NCI-H82 treated with DMSO at 0.1 percent for 48 hours (cell line): ENCODE results near the gene ARVCF.

Experiments used
- DNase-seq: peaks from one replicate; lab custom pipeline; 2025; ENCODE audit not compliant: unreplicated experiment; lab: John Stamatoyannopoulos, UW

ARVCF gene

DNA sequence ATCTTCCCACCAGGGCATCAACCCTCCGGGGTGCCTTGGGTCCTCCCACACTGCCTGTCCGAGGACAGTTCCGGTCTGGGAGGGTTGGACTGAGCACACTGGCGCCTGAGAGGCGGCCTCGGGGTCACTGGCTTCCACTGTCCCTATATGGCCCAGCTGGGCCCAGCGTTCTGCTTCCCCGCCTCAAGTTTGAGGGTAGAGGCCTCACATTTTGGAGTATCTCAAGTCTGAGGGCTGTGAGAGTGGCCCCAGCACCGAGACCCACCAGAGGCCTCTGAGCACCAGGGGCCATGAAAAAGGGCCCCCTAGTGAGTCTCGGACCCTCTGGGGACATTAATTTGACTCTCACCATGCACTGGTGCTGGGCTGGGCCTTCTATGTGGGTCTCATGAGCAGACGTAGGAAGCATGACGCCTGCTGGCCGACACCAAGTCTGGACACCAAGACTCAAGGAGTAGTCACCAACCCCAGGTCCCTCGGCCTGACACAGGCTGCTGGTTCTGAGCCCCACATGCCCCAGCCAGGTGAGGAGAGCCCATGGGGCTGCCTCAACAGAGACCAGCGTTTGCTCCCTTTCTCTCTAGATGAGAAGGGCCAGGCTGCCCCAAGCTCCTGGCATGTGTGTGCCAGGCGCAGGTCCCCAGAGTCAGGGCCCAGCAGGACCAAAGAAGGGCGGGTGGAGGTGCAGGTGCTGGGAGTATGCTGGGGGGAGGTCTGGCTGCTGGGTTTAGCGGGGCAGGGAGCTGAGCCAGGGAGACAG is 27.5 kb downstream of the ARVCF start:
- DNase-seq, result no peak

DNA sequence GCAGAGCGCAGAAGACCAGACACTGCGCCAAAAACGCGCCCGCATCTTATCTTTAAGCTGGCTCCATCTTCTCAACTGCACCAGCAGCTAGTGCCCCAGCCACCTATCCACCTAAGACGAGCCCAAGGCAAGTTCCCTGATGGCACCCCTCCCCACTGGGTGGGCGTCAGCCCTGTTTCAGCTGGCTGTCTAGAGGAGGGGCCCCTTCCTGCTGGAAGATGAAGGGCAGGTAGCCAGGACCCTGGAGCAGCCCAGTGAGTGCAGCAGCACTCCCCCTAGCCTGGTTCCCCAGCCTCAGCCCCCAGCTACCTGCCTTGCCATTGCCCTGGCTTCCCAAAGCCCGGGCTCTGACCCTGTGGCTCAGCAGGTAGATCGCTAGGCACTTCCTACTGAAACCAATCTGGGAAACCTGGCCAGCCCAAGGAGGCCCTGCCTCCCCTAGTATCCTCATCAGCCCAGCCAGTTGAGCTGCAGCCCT is 28.3 kb downstream of the ARVCF start:
- no peak for DNase-seq

DNA sequence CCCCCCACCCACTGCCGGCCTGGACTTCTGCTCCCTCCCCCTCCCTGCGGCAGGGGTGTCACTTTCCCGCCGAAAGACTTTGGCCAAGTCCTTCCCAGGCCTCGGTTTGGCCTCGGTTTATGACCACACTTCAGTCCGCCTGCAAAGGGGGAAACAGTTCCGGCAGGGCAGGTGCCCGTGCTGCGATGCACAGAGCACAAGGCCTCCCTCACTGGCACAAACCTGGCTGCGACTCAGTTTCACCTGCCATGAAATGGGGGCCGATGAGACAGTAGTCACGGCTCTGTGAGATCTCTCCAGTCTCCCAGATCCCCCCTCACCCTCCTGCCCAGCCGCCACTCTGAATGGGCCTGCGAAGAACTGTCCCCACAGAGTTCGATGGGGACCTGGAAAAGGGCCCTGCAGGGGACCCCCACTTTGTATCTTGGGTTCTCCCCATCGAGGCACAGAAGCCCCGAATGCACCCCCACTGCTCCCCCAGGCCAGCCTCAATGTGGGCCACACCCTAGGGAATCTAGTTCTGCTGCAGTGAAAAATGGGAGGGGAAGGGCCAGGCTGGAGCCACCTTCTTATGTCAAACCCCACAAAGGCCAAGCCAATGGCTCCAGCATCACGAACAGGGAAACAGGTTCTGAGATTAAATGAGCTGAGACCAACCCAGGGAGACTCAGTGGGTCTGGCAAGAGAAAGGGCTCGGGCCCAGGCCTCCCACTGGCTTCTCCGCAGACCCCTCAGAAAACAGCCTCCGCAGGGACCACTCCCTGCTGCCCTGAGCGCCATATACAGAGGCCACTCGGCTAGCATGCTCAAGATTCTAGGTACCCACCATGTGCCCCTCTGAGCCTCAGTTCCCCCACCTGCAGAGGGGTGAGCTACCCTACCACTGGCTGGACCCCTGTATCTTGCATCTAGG is 29.0 kb downstream of the ARVCF start:
- DNase-seq, result no peak

DNA sequence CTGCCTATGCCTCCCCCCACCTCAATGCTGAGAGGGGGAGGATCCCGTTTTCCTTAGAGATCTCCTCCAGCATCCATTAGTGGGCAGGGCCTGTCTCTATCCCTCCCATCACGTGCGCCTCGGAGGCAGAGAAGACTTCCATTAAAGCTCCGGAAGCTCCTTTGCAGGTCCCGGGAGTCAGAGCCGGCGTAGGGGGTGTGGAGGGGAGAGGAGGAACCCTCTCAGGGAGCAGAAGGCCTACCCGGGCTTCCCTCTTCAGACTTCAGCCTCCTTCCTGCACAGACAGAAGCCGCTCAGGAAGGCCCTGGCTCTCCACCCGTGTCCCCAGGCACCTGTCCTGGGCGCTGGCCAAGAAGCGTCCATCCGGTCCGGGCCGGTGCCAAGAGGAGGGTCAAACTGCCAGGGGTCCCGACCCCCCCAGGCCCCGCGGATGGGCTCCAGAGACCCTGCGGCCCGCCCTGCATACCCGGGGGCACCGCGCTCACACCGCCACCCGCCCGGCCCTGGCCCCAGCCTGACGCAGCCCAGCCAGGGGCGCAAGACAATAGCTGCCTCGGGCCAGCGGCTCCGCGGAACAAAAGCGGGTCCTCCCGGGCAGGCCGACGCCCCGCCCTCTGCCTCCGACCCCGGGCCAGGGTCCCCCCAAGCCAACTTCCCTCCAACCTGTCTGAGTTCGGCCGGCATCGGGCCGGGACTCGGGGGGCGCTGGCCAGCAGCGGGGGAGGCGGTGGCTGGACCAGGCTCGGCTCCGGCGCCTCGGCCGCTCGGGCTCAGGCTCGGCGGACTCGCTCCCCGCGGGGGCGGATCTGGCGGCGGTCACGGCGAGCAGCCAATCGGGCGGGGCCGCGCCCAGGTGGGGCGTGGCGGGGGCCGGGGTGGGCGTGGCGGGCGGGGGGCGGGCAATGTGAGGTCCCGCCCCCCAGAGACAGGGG is 29.9 kb downstream of the ARVCF start:
- peak; percentile 16 for DNase-seq

DNA sequence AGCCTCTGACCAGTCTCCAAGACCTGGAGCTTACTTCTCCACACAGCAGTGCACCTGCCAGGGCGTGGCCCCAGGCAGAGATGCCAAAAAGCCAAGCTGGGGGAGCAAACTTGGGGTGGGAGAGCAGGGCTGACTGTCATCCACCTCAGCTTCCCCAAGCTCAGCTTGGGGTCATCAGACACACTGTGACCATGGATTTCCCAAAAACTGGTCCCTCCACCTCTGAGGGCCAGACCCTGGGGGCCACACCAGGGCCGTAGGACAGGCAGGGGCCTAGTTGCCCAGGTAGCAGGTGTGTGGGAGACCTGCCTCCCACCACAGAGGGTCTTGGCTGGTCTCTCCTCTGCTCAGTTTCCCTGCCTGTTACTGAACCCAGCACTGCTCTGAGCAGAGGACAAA is 30.6 kb downstream of the ARVCF start:
- no peak for DNase-seq

DNA sequence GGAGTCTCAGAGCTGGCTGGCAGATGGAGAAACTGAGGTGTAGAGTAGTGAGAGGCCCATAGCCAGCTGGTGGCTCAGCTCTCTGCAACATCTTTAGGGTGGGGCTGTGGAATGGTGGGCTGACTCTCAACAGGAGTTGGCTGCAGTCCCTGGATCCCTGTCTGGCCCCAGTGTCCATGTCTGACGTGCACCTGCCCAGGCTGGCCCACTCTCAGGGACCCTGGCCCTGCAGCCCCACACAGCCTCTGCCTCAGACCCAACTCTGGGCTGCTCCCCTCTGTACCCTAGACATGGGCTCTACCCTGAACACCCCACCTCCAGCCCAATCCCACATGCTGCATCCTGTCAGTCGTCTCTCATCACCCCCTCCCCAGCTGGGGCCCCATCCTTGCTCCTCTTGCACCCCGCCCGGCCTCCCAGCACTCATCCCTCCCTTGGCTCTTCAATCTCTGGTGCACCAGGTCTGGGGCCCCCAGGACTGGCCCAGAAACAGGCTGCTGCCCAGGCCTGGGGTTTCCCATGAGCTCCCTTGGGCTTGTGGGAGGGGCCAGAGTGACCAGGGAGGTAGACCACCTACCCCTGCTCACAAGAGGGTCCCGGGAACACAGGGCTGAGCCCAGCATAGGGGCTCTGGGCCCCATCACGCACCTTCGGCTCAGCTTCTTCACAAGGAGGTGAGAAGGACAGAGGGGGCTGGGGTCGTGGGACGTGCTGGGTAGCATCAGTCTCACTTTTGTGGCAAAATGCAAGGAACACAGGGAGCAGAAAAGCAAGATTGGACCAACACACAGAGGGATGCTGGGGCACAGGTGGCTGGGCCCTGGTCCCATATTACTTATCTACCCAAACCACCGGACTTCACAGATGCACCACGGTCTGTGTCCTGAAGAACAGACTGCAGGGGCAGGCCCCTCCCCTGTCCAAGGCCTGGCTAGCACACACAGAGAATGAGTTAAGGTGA is 31.5 kb downstream of the ARVCF start:
- no peak for DNase-seq

DNA sequence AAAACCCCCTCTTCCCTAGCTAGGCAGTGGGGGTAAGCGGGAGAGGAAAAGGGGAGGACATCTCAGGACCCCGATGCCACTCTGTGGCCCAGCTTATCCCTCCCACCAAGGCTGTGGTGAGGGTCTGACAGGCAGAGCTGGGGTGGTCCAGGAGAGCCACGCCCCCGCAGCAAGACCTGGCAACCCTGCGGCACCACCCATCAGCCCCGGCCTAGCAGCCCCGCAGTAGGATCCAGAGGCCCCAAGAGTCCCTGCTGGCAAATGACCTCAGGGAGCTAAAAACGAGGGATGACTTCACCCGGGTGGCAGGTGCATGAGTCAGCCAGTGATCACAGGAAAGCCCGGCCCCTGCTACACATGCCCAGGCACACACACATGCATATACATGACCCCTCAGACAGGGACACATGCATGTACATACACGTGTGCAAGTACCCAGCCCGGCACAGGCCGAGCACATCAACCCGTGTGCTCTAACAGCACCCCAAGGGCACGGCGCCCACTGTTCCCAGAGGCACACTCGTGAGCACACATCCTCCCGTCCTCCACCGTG is 32.3 kb downstream of the ARVCF start:
- DNase-seq, result no peak

DNA sequence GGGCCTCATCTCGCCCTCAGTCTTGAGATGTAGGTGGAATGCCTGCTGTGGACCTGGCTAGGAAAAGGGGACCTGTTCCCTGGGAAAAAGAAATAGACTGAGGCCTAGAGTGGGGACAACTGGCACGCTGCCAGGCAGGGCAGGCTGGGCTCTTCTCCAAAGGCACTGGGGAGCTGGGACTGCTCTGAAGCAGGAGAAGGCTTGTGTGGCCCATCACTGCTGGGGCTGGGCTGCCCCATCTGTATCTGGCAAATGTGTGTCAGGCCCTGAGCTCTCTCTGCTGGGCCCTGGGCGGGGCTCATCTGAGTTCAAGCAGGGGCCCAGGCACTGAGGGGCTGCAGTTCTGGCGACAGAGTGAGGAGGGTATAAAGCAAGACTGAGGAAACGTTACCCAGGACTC is 32.9 kb downstream of the ARVCF start:
- DNase-seq, result no peak

DNA sequence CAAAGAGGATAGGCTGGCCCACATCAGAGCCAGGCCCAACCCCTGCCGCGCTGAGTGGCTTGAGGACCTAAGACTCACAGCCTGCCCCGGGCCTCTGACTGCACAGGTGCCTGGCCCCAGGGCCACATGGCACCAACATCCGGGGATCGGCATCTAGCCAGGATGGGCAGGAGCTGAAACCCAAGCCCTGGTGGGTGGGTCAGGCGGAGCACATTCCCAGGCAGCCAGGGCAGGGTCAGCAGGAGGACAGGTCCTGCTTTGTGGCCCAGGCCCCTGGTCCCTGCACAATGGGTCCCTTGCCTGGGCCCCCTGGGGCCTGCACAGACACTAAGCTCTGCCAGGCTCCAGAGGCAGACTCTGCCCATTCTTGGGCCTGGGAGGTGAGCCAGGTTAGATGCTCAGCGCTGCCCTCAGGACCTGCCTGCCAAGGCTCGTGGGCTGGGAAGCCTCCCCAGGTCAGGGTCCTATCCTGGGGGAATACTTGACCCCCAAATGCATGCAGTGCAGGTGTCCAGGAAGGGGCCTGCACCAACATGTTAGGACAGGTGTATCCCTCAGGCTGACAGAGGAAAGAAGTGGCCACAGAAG is 33.5 kb downstream of the ARVCF start:
- DNase-seq, result no peak

DNA sequence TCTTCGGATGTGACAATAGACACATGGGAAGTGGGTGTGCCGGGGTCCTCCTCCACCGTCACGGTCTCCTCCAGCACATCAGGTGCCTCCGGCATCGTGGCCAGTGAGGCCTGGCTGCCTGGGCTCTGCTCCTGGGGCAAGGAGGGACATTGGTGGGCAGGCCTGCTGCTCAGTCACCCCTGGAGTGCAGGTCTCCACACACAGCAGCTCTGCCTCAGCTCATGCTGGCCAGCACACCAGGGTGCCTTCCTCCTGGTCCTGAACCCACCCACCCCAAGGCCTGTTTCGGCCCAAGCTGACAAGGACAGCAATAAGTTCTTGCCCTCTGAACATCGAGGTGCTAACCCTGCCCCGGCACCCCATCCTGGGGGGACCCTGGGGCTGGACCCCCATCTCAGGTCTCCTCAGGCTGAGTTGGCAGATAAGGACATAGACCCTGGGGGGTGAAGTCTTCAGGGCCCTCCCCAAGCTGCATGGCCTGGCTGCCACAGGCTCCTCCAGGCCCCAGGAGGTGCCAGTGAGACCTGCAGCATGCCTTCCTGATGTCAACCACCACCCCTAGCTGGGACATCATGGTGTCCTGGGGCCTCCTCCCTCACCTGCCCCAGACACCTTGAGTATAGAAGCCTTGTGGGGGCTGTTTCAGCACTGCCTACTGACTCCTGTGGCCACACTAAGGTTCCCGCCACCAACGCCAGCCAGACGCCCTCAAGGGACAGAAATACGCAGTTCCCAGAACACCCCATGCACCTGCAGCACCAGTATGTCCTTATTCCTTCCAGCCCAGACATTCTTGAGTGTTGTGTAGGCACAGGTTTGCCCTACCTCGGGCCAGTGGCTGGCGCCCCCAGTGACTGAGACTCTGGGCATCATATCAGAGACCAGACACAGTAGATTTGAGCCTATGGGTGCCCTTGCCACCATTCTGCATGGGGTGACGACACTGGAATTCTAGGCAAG is 34.4 kb downstream of the ARVCF start:
- no peak for DNase-seq

DNA sequence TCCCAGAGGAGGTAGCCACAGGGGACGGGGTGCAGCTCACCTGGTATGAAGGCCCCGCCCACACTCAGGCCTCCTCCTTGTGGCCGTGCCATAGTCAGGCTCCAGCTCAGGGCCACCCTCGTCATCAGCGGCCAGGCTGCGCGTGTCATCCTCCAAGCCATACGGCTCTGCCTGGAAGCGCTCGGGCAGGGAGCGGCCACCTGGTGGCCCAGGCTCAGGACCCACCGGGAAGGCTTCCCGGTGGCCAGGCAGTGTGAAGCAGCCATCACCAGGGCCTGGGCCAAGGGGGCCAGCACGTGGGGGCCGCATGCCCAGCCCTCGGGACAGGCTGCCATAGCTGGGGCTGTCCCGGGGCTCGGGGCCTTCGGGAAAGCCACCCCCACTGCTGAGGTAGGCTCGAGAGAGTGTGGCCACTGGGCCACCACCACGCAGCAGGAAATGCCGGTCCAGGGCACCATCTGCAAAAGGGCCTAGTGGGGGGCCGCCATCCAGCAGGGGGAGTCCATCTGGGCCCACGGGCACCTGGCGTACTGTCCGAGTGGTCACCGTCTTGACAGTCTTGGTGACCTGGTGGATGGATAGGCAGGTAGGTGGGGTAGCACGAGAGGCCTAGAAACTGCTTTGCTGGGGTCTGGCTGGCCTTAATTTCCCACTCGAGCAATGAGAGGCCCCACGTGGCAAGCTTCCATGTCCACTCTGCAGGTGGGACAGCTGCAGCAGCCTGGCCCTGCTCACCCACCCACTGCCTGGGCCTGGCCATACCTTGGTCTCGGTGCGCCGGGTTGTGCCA is 35.3 kb downstream of the ARVCF start:
- DNase-seq, result no peak

DNA sequence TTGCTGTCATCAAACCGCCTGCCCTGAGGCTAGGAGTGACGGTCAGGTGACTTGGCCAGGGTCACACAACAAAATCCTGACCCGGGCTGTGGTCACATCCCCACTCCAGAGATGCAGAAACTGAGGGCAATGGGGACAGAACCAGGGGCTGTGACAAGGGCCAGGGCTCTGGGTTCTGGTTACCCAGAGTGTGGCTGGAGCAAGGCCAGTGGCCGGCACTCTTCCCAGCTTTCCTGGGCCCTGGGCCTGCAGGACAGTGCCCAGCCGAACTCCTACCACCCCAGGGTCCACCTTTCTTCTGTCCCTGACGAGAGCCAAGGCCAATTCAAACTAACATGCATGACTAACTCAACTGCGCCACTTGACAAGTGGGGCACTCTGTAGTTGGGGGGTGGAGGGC is 35.9 kb downstream of the ARVCF start:
- DNase-seq, result no peak

DNA sequence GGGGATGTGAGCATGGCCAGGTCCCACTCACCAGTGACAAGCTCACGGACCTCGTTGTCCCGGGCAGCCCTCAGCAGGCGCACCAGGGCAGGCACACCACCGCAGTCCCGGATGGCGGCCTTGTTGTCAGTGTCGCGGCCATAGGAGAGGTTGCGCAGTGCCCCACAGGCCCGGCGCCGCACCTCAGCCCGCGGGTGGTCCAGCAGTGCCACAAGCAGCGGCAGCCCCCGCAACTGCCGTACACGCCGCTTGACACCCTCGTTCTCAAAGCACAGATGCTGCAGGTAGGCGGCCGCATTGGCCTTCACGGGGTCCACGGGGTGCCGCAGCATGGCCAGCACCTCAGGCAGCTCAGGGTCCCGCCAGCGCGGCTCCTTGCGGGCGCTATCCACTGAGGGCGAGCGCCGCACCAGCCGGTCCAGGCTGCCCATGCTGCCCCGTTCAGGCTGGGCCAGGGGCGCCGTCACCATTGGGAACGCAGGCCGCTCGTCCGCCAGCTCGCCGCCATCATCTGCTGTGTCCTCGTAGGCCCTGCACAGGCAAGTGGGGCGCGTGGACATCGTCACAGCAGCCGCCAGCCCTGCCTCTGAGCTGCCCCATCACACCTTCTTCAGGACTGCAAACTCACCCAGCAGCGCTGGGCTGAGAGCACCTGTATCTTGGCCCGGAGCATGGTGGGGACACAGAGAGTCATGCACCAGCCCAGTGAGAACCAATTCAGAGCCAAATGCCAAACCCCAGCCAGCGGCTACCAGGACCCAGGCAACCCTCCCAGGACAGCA is 36.7 kb downstream of the ARVCF start:
- DNase-seq, result no peak

DNA sequence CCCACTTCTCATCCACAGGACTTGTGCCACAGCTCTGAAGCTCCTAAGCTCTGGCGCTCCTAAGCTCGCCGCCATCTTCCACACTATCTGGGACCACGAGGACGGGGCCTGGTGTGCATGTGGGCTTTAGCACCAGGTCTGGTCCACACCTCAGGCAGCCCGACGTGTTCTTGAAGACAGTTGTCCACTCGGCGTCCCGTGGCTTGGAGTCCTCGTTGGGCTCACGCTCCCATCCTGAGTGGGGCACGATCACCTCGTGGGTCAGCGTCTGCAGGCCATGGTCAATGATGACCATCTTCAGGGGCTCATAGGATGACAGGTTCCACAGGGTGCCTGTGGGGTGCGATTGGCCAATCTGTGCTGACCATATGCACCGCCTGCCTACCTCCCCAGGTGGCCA is 37.9 kb downstream of the ARVCF start:
- no peak for DNase-seq

DNA sequence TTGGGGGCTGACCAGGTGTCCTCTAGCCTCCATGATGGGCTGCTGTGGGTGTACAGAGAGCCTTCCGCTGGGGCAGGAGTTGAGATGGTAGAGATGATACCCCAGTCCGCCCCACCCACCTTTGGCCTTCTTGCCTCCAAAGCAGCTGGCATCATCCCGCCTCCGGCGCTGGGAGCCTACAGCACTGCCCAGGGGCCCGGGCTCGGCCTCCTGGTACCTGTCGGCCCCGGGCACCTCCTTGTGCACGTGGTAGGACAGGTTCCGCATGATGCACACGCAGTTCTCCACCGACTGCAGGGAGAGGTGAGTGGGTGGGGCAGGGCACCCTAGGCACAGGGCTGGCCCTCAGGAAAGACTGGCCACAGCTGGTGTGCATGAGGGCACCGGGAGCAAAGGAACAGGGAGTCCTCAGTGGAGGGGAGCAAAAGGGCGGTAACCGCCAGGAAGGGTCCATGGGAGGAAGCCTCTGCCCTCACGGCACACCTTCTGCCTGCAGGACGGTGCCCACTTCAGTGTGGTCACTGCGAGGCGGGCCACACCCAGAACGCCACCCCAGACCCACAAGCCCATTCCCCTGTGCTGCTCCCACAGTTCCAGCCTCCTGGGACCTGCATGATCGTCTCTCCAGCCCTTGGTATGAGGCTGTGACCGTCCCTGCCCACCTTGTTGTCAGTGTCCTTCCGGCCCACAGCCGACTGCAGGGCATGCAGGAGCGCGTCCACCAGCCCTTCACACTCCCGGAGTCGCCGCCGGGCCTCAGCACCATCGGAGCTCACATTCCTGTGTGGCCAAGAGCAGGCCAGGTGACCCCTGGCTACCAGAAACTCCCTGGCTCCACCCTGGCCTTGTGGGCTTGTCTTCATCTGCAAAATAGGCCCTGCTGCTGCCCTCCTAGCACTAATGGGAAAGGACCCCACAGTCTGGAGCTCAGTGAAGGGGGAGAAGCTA is 39.1 kb downstream of the ARVCF start:
- DNase-seq, result no peak
